ENCODE data around the gene TRIM25. TPM values are rescaled to one million over a fixed set of nuclear protein-coding genes. Genes with fewer than 3 reads are reported as not detected.

Gene TRIM25
- total RNA-seq, 4 donors from 2014 or later, result 36.2 to 73.6 (median 41.2) TPM

DNA sequence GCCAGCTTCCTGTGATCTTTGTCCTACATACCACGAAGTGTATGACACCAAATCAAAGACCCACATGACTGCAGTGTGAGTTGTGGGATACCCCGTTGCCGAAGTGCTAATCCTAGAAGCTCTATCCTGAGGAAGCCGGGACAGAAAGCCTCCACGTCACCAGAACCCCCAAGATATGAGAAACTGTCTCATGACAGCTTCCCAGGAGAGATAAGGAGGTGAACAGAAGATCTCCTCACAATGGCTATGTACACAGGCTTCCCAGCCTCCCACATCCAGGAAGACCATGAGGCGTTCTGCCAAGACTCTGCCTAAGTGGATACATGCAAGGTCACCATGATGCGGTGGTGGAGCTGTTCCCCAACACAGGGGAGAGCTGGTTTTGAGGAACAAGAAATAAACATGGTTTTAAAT, 37.1 kb downstream of the TRIM25 start:
- TF ChIP-seq, protein P1, sequence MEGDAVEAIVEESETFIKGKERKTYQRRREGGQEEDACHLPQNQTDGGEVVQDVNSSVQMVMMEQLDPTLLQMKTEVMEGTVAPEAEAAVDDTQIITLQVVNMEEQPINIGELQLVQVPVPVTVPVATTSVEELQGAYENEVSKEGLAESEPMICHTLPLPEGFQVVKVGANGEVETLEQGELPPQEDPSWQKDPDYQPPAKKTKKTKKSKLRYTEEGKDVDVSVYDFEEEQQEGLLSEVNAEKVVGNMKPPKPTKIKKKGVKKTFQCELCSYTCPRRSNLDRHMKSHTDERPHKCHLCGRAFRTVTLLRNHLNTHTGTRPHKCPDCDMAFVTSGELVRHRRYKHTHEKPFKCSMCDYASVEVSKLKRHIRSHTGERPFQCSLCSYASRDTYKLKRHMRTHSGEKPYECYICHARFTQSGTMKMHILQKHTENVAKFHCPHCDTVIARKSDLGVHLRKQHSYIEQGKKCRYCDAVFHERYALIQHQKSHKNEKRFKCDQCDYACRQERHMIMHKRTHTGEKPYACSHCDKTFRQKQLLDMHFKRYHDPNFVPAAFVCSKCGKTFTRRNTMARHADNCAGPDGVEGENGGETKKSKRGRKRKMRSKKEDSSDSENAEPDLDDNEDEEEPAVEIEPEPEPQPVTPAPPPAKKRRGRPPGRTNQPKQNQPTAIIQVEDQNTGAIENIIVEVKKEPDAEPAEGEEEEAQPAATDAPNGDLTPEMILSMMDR (IDR thresholded peaks at IDR 0.05; ENCODE audit: low read depth), result no peak

DNA sequence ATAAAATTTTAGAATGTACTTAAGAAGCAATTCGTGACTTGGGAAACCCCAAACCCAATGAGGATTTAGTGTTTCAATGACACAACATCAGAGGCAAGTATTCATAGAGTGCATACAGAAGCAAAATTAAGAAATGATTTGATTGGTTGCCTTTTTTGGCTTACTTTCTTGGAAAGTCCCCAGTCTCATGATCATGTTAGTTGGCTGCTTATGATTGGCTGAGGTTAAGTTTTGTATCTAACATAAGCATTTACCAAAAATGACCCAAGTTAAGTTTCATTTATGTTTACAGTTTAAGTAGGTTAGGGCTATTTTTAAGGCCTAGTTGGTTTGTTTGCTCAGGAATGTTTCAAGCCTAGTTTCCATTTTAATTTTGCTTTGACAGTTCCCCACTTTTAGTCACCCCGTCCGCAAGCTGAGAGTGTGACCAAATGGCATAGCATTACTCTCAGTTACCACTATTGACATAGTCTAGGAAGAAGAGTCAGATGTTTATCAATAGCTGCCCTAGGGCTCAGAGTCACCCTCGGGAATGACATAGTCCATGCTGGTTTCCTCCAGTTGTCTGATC, 43.7 kb downstream of the TRIM25 start:
- TF ChIP-seq, protein P1 (IDR thresholded peaks at IDR 0.05; ENCODE audit: low read depth), result no peak

DNA sequence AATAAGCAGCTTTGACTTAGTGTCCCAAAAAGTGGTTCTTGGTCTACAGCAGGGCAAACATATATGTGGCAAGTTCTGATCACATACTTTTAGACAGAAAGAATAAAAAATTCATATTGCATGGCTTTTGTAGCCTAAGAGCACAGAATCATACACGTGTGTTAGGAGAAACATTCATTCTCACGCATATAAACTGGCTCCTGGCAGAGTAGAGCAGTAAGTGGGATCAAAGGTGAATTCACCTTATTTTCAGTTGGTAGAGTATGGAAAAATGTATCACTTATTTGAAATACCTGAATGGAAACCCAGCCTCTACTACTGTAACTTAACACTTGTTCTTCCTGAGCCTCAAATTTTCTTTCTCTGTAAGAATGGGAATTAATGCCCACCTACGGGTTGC, 45.1 kb downstream of the TRIM25 start:
- TF ChIP-seq, protein P1 (IDR thresholded peaks at IDR 0.05; ENCODE audit: low read depth), result no peak

DNA sequence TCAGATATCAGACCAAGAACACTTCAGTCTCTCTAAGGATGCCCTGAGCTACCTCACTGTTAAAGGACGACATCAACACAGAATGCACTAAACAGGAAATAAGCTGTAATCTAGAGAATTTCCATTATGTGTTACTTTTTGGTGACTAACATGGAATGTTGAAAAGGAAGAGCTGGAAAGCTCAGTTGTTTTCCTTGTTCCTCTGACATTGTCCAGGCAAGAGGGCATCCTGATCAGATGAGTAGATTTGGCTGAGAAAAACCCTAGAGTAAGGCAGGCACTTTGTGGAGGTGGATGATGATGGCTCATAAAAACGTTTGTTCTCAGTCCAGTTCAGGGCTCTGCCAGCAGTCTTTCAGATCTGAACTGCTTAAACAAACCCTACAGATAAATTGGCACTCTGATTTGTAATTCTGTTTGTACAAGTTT, 45.9 kb downstream of the TRIM25 start:
- TF ChIP-seq, protein P1 (IDR thresholded peaks at IDR 0.05; ENCODE audit: low read depth), result no peak

DNA sequence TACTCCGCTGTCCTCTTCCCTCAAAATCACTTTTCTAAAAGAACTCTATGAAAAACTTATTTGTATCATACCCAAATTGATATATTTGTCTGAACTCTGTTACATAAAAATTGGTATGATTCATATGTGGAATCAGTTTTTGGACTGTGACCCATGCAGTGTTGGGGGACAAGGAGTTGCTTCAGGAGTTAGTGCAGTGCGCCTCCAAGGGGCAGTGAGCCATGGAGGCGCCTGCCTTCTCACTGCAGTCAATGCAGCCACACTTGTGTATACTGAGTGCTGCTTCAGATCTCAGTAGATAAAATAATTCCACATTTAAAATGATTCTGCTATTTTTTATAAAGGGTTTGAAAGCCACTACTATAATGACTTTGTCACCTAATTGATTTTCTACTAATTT, 47.4 kb downstream of the TRIM25 start:
- TF ChIP-seq, protein P1 (IDR thresholded peaks at IDR 0.05; ENCODE audit: low read depth), result no peak

DNA sequence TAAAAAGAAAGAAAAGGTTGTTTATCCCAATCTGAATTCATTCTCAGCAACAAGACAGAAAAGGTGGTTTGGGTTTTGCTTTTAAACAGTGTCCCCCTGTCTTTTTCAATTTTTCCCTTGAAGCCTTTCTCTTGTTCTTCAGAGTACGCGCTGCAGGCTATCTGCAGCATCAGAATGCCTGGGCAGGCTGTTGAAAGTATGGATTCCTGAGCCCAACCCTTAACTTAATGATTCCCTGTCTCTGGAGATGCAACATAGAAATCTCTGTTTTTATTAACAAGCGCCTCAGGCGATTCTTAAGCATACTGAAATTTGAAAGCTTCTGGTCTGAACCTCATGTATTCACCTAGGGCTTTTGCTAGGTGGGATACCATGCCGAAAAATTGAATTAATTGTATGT, 47.8 kb downstream of the TRIM25 start:
- TF ChIP-seq, protein P1 (IDR thresholded peaks at IDR 0.05; ENCODE audit: low read depth), result no peak

DNA sequence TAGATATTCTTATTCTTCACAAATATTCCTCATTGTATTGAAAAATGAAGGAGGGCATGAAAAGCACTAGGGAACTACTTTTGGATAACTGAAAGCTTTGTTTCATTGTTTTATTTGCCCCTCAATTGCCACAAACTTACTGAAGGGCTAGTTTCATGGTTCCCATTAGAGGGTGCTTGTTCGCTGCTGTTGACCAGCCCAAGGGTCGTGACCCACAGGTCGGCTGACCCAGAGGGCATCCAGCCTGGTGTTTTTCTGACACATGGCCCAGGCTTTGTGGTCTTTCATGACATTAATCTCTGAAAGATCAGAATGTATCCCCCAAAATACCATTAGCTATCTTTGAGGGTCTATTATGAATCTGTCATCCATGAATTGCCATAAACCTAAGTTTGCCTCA, 49.9 kb downstream of the TRIM25 start:
- TF ChIP-seq, protein P1 (IDR thresholded peaks at IDR 0.05; ENCODE audit: low read depth), result no peak
